Middle frontal gyrus (tissue), 1 donor: Measurements from ENCODE around the gene NEDD9.

ENCODE experiments used
- DNase-seq: peaks from one replicate; pipeline ENCODE4 v3.0.0-alpha.2; 2015; ENCODE audit warnings: low spot score; ENCODE audit errors: extremely low spot score

The NEDD9 gene

GRCh38 chr6:11146117-11146826, 86.2 kb downstream of the NEDD9 start:
- no peak for DNase-seq

- DNase-seq = peak; percentile 25
These were observed 88.0 kb downstream of the NEDD9 start for GRCh38 chr6:11144393-11144851.

- DNase-seq = no peak
These were observed 88.8 kb downstream of the NEDD9 start for GRCh38 chr6:11143394-11144371.

- DNase-seq = no peak
These were observed 90.0 kb downstream of the NEDD9 start for GRCh38 chr6:11142296-11143027.

GRCh38 chr6:11141295-11141694, 91.2 kb downstream of the NEDD9 start:
- DNase-seq = no peak

GRCh38 chr6:11140056-11140455, 92.4 kb downstream of the NEDD9 start:
- DNase-seq = no peak

- DNase-seq = no peak
These were observed 93.2 kb downstream of the NEDD9 start for GRCh38 chr6:11139051-11139960.

GRCh38 chr6:11136809-11137208, 95.7 kb downstream of the NEDD9 start:
- DNase-seq = no peak
